NT2/D1 (cell line): ENCODE data around the gene SPRR2F.

ENCODE experiments used
- DNase-seq: peaks from one replicate; pipeline ENCODE4 v3.0.0-alpha.2; 2011; ENCODE audit warnings: low read depth, low spot score
- H3K27me3 ChIP-seq: 2 replicates; pipeline ENCODE4 v1.6.0; 2011; ENCODE audit warnings: mild to moderate bottlenecking; ENCODE audit not compliant: insufficient read length, insufficient read depth
- H3K36me3 ChIP-seq: 2 replicates; pipeline ENCODE4 v1.6.1; 2011; ENCODE audit warnings: mild to moderate bottlenecking, low read length, mixed read lengths; ENCODE audit not compliant: insufficient read depth, insufficient read length
- H3K4me1 ChIP-seq: 2 replicates; pipeline ENCODE4 v1.5.1; 2011; ENCODE audit not compliant: insufficient read depth, insufficient read length
- H3K4me3 ChIP-seq: 2 replicates; pipeline ENCODE4 v1.5.1; 2011; ENCODE audit warnings: low read depth; ENCODE audit not compliant: insufficient read length
- H3K9ac ChIP-seq: 2 replicates; pipeline ENCODE4 v1.6.0; 2011; ENCODE audit warnings: low read depth; ENCODE audit not compliant: insufficient read length
- H3K9me3 ChIP-seq: 2 replicates; pipeline ENCODE4 v1.5.1; 2011; ENCODE audit warnings: mild to moderate bottlenecking, low read length; ENCODE audit not compliant: insufficient read depth
- SUZ12 ChIP-seq: IDR thresholded peaks from 2 replicates; pipeline ENCODE4 v1.6.1; 2011; ENCODE audit not compliant: insufficient read length, insufficient read depth; ENCODE audit errors: extremely low read depth
- YY1 ChIP-seq: IDR thresholded peaks from 2 replicates; pipeline ENCODE4 v1.6.1; 2011; ENCODE audit not compliant: insufficient read length, insufficient read depth
- ZNF274 ChIP-seq: IDR thresholded peaks from 2 replicates; pipeline ENCODE4 v1.6.1; 2011; ENCODE audit warnings: mild to moderate bottlenecking, low read depth, low read length

The SPRR2F gene

GRCh38 chr1:153070243-153070642, 43.1 kb downstream of the SPRR2F start:
- Histone ChIP-seq H3K4me3 (no peak overlapping the region), H3K27me3 (no peaks in the 10 kb centered on the region), H3K9me3 (no peaks in the 10 kb centered on the region), H3K36me3 (no peaks in the 10 kb centered on the region), H3K9ac (no peak overlapping the region), H3K4me1 (no peaks in the 10 kb centered on the region)
- no peak for TF ChIP-seq ZNF274
- no peak for TF ChIP-seq YY1
- no peak for TF ChIP-seq SUZ12
- no peak for DNase-seq
